HG03558 (cell line): Measurements from ENCODE around the gene C17orf113.
"Not testable (repeated sequence)": the region's sequence is repeated elsewhere in the genome, so short reads cannot be mapped to it uniquely, and the experiment has no call there.

ENCODE experiments used
- ATAC-seq: cut with Tn5 transposase; IDR thresholded peaks from one replicate; pipeline ENCODE4 v1.9.1; 2021; ENCODE audit warnings: moderate number of reproducible peaks; ENCODE audit not compliant: unreplicated experiment; ENCODE audit errors: extremely low read depth

C17orf113 gene

DNA sequence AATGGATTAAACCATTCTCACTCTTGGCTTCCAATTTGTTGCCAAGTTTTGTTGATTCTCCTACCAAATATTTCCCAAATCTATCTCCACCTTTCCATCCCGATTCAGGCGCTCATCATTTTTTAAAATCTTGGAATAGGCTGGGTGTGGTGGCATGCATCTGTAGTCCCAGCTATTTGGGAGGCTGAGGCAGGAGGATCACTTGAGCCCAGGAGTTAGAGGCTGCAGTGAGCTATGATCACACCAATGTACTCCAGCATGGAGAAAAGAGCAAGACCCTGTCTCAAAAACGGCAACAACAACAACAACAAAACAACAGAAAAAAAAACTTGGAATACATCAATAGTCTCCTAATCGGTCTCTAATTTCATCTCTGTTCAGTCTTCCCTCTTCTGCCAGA, 31.4 kb downstream of the C17orf113 start:
- ATAC-seq: no peak

DNA sequence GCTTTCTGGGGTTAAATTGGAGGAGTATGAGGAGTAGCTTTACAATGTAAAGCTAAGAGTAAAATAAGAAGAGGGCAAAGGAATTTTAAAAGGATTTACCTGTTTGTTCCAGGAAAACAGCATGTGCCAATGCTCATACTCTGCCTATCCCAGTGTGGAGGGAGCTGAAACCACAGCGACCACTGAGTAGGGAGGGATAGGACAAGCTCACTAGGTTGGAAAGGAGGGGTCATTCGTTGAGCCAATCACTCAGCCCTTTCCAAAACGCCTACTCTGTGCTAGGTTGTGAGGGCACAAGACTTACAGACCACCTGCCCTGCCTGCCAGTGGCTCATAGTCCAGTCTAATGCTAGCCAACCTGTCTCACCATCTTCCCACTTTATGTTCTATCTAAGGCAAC, 32.1 kb downstream of the C17orf113 start:
- no peak for ATAC-seq

DNA sequence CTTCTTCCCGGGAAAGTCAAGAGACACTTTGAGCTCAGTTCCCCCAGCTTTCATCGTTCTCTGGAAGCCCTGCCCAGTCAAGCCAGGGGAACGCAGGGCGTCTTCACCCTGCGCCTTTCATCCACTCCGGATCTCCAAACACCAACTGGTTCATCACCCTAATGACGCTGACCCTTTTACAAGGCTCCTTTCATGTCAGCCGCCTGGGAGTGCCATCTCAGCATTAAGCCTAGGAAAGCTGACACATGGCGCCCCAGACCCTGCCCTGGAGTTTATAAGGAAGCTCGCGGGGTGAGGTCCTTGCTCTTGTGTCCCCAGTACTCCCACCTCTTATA, 32.6 kb downstream of the C17orf113 start:
- no peak for ATAC-seq

DNA sequence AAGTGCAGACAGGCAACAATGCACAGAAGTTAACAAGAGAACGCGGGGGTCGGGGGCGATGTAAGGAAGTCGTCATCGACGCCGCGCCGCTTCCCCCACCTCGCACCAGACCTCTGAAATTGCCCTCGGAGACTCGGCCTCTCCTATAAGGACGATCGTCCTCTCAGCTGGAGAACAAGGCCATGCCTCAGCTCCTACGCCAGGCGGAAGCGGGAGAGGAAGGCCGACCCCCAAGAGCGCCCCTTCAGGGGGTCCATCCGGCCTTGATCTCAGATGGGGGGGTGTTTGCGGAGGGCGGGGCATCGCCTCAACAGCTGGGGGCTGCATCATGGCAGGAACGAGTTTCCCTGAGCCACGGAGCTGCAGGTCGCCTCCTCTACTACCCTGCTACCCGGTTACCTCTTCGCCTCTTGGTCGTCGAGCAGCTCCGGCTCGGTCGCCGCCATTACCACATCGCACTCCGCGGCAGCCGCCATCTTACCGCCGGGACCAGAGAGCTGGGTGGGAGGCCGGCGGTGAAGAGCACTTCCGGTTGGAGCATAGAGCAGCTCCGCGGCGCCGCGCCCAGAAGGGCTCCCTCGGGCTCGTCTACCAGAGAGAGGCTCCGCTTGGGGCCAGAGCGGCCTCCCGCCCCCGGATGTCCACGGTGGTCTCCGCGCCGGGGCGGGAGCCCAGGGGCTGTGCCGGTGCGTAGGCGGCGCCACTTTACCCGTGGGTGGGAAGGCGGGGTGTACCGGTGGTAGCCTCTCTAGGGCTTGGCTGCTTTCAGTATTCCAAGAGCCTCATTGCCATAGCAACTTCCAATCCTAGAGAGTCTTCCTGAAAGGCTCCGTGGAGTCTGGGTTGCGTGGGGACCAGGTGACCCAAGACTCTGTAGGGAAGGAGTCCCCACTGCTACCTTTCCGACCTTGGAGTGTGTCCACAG, 33.2 kb downstream of the C17orf113 start, which contains the start of gene DNAJC7:
DNAJC7 (minus strand) TSS at position 499 of the 925 bp plus-strand sequence; CDS start at position 476, 23 bp downstream.
- ATAC-seq: peak; percentile 34

DNA sequence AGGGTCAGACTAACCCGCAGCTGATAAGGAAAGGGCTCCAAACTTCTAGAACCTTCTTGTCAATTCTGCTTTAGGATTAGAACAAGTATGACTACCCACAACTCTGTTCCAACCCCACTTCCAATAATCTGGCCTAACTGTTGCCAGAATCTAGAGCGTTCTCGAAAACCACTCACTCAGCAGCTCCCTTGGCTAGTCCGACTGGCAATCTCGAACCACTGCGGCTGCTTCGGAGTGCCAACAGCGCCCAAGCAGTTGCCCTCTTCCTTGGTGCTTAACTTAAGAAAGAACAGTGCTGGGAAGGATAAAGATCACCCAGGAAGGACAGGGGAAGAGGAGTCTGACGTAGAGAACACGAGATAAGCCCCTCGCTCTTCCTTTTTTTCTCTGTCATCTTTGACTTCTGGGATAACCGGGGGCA, 34.0 kb downstream of the C17orf113 start:
- ATAC-seq: no peak

DNA sequence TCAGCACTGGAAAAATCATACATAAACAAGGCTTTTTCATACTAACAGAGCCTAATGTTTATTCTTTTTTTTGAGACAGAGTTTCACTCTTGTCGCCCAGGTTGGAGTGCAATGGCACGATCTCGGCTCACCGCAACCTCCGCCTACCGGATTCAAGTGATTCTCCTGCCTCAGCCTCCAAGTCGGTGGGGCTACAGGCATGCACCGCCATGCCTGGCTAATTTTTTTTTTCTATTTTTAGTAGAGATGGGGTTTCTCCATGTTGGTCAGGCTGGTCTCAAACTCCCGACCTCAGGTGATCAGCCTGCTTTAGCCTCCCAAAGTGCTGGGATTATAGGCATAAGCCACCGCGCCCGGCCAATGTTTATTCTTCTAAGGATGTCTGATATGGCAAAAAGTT, 36.7 kb downstream of the C17orf113 start:
- not testable (repeated sequence) for ATAC-seq

DNA sequence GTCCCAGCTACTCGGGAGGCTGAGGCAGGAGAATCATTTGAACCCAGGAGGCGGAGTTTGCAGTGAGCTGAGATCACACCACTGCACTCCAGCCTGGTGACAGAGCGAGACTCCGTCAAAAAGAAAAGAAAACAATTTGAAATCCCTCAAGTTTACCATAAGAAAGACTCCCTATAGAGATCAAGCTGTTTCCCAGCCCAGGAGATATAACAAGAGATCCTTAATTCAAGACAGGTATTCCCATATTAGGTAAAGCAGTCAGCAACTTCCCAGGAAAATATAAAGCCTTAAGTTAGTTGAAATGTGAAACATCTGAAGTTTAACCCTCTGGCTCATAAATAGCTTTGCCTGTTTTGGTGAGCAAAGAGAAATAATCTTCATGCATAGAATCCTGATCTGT, 38.0 kb downstream of the C17orf113 start:
- not testable (repeated sequence) for ATAC-seq

DNA sequence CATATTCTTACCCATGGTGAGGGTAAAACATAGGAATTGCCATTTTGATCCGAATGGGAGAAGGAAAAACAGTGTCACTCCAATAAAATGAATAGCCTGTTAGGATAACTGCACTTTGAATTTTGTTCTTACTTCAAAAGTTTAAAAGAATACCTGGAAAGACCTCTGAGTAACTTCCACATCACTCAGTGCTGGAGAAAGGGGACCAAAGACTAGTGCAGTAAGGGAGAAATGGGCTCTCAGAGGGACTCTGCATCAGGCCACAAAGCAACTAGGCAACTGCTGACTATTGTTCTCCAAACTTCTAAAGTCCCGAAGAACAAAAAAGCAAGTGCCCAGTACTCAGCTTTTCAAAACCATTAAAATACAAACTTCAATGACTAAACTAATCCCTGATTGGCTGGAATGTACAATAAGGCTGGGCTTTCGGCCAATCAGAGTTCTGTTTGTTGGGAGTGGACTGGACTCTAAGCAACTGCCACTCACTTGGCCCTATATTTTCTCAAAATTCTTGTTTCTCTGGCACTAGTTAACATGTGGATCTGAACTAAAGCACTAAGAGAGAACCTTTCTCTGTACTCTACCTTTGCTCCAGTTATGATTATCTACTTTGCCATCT, 39.4 kb downstream of the C17orf113 start:
- ATAC-seq: no peak

DNA sequence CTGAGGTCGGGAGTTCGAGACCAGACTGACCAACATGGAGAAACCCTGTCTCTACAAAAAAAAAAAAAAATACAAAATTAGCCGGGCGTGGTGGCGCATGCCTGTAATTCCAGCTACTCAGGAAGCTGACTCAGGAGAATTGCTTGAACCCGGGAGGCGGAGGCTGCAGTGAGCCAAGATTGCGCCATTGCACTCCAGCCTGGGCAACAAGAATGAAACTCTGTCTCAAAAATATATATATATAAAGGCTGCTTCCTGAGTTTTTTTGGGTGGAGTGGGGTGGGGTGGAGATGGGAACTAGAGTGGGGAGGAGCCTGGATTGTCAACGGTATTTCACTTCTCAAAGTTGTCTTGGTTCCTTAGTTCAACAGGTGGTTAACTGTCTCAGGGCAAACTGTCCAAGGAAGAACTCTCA, 40.1 kb downstream of the C17orf113 start:
- not testable (repeated sequence) for ATAC-seq

DNA sequence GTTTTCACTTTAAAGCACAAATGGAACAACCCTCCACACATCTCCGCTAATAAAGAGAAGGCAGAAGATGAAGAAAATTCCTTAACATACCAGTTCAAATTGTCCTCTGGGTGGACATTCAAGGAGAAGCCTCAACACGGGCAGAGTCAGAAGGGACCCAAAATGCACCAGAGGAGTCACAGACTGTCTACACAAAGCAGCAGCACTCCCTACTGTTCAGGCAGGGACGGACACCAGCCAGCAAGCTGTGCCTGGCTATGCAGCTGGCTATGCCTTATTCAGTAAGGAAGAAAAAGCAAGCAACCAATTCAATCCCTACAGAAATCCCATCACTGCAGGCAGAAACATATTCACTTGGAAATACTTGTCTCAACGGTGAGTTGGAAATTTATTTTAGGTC, 41.2 kb downstream of the C17orf113 start:
- ATAC-seq: no peak

DNA sequence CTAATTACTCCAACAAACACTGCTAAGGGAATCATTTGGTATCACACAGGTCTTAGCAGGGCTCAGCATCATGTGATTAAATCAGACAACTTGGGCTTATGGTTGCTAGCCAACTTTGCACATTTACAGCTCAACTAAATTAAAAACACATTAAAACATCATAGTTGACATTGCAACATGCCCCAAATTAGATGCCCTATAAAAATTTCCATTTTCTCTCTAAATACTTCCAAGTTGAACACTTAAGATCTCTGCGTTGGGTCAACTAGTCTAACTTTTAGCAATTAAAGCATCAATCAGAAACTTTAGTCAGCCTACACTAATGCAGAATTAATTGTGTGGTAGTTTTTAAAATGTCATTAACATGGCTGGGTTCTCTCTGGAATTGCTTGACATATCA, 45.2 kb downstream of the C17orf113 start:
- ATAC-seq: no peak

DNA sequence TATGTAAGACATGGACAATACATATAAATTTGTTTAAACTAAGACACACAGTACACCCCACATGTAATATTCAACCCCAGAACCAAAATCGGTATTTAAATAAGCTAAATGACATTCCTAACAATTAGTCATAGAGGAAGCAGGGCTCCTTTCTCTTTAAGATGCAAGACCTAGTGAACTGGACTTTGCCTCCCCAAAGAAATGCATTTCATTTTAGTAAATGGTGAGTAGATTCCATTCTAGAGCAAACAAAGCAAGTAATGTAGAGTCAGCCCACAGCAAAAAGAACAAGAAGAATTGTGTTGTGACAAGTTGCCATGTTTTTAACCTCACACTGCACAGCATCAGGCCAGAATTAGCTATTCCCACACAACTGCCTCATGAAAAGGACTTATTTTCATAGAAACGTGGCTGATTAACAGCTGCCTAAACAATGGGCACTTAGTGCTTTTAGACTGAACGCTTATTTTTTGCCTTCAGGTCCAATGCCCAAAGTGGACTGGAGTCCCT, 47.6 kb downstream of the C17orf113 start:
- ATAC-seq: no peak

DNA sequence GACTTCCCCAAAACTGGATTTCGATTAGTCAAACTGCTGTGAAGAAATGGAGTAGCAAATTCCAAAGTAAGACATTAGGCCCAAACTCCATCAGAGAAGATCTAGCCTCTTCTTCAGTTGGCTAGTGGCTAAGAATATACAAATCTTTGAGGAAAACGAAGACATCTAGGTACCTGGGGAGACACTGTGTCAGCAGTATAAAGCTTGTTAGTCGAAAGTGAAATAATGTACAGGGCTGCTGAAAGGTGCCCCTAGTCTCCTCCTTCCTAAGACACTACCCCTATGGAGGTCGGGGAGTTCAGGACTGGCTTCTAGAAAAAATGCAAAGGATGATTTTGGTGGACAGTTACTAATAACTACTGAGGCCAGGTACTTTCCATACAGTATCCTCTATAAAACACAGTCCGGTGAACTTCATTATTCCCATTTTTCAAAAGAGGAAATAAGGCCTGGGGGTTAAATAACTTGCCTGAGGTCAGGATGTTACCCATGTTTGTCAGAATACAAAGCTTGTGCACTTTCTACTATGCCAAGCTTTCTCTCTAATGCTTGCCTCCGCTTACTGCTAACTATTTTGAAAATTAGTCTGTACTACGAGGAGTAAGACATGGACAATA, 48.1 kb downstream of the C17orf113 start:
- ATAC-seq: no peak

DNA sequence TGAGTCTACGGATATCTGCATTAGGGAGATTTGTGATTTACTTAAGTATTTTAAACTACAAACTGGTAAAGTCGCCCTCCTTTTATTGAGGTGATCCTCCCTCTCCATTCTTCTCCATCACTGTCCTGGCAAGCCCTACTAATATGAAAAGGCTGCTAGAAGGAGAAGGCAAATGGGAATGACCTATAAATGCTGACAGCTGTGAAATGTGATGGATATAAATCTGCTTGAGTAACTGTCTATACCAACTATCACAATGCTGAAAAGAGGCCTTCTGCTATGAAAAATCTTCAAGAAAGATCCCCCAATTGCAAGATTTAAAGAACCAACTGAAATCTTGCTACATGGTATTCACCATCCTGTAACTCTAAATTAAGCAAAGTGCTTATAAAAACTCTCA, 48.7 kb downstream of the C17orf113 start:
- ATAC-seq: no peak

DNA sequence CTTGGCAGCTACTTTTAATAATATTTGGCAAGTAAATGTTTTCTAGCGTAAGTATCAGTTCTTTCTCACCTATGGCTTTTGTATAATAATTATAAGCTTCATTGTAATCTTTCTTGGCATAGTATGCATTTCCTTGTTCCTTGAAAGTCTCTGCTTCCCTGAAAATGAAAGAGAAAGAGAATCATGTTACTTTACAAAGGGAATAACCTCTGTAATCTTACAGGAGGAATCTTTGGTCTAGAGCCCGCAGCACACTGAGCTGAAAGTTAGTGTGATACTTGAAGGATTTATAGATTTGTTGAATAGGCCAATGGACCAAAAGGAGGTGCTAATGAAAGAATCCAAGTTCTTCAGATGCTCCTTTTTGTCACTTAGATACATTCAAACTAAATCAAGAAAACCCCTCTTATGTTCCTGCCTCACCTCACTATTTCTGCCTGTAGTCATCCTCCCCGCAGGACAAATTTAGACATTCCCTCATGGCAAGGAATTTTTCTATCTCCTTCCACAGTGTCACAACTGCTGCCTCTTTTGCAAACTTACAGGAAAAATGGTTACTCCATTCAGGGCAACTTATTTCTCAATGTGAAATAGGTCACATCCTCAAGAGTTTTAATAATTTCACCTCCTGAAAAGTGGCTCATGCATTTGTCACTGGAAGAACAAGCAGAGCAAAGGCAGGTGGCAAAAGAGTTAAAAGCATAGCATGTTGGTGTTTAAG, 49.8 kb downstream of the C17orf113 start:
- no peak for ATAC-seq

DNA sequence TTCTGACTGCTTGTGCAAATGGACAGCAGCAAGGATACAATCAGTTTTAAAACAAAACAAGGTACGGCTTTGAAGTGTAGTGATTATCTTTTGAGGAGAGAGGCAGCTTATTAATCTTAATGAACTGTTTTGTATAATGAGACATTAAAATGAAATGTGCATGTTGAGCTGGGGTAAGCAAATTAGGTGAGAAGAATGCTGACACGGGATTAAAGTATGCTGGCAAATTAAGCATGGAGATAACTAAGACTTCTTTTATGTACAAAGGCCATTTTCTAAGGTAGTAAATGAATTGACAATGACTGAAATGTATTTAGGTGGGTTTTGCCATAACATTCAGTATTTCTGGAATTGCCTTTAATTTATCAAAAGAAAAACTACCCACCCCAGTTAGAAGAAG, 51.9 kb downstream of the C17orf113 start:
- ATAC-seq: no peak

DNA sequence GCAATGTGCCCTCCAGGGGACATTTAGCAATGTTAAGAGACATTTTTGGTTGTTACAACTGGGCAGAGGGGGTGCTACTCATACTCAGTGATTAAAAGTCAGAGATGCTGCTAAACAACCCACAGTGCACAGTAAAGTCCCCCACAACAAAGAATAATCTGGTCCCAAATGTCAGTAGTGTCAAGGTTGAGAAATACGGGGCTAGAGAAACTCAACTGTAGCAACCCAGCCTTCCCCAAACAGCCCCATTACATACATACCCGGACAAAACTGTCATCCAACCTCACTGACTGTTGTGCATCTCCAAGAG, 53.6 kb downstream of the C17orf113 start:
- ATAC-seq: no peak

DNA sequence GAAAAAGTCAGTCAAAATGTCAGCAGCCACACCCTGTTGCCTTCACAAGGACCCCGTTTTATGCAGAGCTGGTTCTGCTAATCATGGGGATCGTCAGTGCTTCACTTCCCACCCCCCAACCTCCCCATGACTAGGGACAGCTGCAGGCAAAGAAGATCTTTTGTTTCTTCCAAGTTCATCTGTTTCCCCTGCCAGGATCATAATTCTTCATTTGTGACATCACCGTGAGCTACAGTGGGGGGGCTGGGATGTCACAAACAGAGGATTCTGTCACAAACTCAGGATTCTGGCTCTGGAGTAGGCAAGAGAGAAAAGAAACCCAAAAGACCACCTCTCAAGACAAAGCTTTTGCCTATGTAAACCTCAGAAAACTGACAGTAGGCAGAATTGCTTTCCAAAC, 57.8 kb downstream of the C17orf113 start:
- ATAC-seq: no peak

DNA sequence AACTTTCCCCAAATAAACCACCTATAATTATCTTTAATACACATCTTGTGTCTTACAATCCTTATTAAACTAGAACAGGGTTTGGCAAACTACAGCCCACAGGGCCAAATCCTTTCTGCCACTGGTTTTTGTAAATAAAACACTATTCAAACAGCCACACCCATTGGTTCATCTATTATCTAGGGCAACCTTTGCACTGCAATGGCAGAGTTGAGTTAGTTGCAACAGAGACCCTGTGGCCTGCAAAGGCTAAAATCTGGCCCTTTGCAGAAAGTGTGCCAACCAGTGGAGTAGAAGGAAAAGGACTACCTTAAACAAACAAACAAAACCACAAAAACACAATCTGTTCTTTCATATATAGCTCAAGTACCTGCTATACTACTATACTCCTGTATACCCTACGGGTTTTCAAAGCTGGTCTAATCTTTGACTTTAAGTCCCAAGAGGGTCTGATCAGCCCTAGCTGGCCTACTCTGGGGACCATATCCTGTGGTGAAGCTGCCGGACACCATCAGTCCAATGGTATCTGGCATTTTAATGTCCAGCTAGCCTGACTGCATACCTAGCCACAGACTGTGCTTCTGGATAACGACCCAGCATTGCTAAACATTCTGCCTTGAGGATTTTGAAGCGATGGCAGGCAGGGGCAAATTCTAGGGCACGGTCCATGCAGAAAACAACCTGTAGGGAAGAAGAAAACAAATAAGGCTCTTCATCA, 60.5 kb downstream of the C17orf113 start:
- ATAC-seq: no peak

DNA sequence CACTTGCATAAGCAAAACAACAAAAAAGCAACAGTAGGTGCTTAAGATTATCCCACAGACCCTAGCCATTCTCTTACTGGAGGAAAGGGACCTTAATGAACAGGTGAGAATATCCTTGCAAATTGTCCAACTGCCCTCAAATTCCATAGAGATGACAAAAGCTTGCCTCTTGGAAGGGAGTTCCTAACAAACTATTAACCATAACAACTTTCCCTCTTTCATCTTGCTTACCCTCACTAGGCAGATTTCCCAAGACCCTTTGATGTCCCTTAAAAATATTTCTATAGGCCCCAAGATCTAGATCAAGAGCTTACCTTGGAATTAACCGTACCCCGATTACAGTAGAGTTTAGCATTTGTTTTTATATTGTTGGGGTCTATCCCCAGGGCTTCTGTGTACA, 62.0 kb downstream of the C17orf113 start:
- ATAC-seq: no peak
